Panc1 (cell line): Measurements from ENCODE around the gene TLK1. TPM values are rescaled to one million over a fixed set of nuclear protein-coding genes. Genes with fewer than 3 reads are reported as not detected.

Experiments
- ATAC-seq: fragments of 200-7000 bp; cut with Tn5 transposase; 2 replicates; pipeline ENCODE4 v1.9.1; 2020; ENCODE audit warnings: mild to moderate bottlenecking, moderate library complexity
- BruUV-seq: library from RNA; stranded (reverse); fragments of 400-500 nt; replicated peaks from 2 replicates; lab custom pipeline; 2021; lab: Mats Ljungman, UMichigan
- CTCF ChIA-PET: fragments of 300-600 bp; sonication (Branson Sonifier 250); formaldehyde crosslinking; loops from one replicate; lab custom pipeline; 2022; ENCODE audit warnings: antibody characterized with exemption; lab: Charles Lee
- POLR2A ChIA-PET: fragments of 300-600 bp; sonication (Branson Sonifier 250); formaldehyde crosslinking; loops from one replicate; lab custom pipeline; 2022; ENCODE audit warnings: antibody characterized with exemption; lab: Charles Lee
- DNase-seq: peaks from one replicate; pipeline ENCODE4 v3.0.0-alpha.2; 2010; ENCODE audit warnings: low read depth, low spot score
- H3K27ac ChIP-seq: 2 replicates; pipeline ENCODE4 v1.5.1; 2011; ENCODE audit warnings: mild to moderate bottlenecking, low read length, inconsistent platforms
- H3K27me3 ChIP-seq: fragments of 200-500 bp; sonication (Bioruptor generic); 2 replicates; pipeline ENCODE4 v1.6.0; 2014; ENCODE audit warnings: low read length, inconsistent platforms; ENCODE audit not compliant: control insufficient read depth, insufficient read depth
- H3K36me3 ChIP-seq: fragments of 200-500 bp; sonication (Bioruptor generic); 2 replicates; pipeline ENCODE4 v1.5.1; 2014; ENCODE audit warnings: inconsistent platforms, mild to moderate bottlenecking, low read length, moderate library complexity; ENCODE audit not compliant: control insufficient read depth, insufficient read depth
- H3K4me1 ChIP-seq: 2 replicates; pipeline ENCODE4 v1.5.1; 2011; ENCODE audit warnings: inconsistent platforms, mild to moderate bottlenecking, low read length, moderate library complexity; ENCODE audit not compliant: control insufficient read depth, insufficient read depth
- H3K4me3 ChIP-seq, 2 experiments: 2 replicates each; pipeline ENCODE4 v1.5.1; 2011 to 2012; ENCODE audit warnings: low read depth in 2 of 2, low read length in 2 of 2, mild to moderate bottlenecking in 2 of 2, inconsistent platforms in 1 of 2, moderate library complexity in 1 of 2
- H3K9me3 ChIP-seq: fragments of 200-500 bp; sonication (Bioruptor generic); 2 replicates; pipeline ENCODE4 v1.5.1; 2014; ENCODE audit warnings: low read depth, mild to moderate bottlenecking, inconsistent platforms, low read length, moderate library complexity; ENCODE audit not compliant: control insufficient read depth, insufficient read depth
- POLR2AphosphoS5 ChIP-seq: IDR thresholded peaks from 2 replicates; pipeline ENCODE4 v1.6.1; 2012; ENCODE audit warnings: mild to moderate bottlenecking, low read depth, low read length, moderate library complexity
- SIN3A ChIP-seq: IDR thresholded peaks from 2 replicates; pipeline ENCODE4 v1.6.1; 2012; ENCODE audit warnings: low read depth, mild to moderate bottlenecking, low read length, moderate library complexity, borderline replicate concordance; ENCODE audit not compliant: insufficient read depth
- TCF7L2 ChIP-seq: IDR thresholded peaks from 2 replicates; pipeline ENCODE4 v1.6.1; 2011; ENCODE audit warnings: mild to moderate bottlenecking, low read depth, low read length, inconsistent platforms
- in situ Hi-C: cut with HindIII; loops from 2 replicates; pipeline ENCODE4 v1.10.0; 2016; ENCODE audit warnings: low sequenced_read_pairs, low pct_unique_long_range_greater_than_20kb
- intact Hi-C: fragments of 100-400 bp; cut with micrococcal nuclease; formaldehyde crosslinking; loops from one replicate; pipeline ENCODE4 v1.10.0; 2022; ENCODE audit not compliant: unreplicated experiment
- total RNA-seq: library from RNA; stranded (reverse); gene quantifications from one replicate; pipeline ENCODE4 v1.2.1, GENCODE V29; 2021; ENCODE audit not compliant: unreplicated experiment
- TF ChIP-seq, protein P1 (sequence below), 2 experiments: IDR thresholded peaks; 2 replicates each; pipeline ENCODE4 v1.6.1; 2011 to 2012; ENCODE audit warnings: low read depth in 2 of 2, control low read depth in 1 of 2, low read length in 1 of 2, mild to moderate bottlenecking in 1 of 2, moderate library complexity in 1 of 2; ENCODE audit not compliant: insufficient read depth in 1 of 2
- TF ChIP-seq, protein P2 (sequence below): fragments of 450-650 bp; IDR thresholded peaks from 2 replicates; pipeline ENCODE4 v1.5.1; 2017; ENCODE audit warnings: mild to moderate bottlenecking

TLK1 gene
- total RNA-seq, 1 experiment from 2014 or later: 92.9 TPM

DNA sequence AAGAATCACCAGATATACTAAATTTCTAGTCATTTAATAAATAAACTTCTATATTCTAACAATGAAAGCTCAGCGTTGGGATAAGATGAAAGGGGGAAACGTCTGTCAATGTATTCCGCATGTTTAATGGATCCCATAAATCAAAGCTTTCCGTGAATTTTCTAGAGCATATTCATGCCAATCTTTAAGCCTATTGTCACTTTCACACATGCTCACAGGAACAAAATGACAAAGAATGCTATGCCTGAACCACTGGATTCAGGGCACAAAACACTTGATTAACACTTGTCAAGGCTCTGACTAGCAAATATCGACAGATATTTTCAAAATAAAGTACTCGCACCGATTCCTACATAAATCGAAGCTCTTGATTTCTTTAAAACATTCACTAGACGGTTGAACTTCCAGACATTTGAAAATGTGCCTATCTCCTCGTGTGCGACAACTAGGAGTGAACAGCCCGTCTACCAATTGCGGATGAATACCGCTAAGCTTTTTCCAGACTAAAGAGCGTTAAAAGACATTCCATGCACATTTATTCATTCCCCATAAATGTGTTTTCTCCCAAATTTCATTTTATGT, 1.8 kb downstream of the TLK1 start:
- no peak for ATAC-seq
- ChIA-PET POLR2A (interaction anchor here (0.5 kb wide), 1 partner anchor 27 kb away, joined by 3 read pairs; no protein-coding TSS in a partner anchor), CTCF (no interaction called here)
- intact Hi-C loops (loop anchor here (5.0 to 10.0 kb wide), 2 partner anchors 184 to 258 kb away; no protein-coding TSS in a partner anchor), in situ Hi-C loops (no loop called here)
- no peak for DNase-seq
- H3K27ac ChIP-seq: peak overlapping the region; percentile 86
- peak overlapping the region; percentile 86 to 99 for H3K4me3 ChIP-seq
- peaks cover 34% of the 10 kb centered on the region for H3K4me1 ChIP-seq
- no peaks in the 10 kb centered on the region for H3K27me3 ChIP-seq
- H3K36me3 ChIP-seq: no peaks in the 10 kb centered on the region; the same call in 1 of the 2 replicates
- H3K9me3 ChIP-seq: no peaks in the 10 kb centered on the region
- no TSS peak for BruUV-seq
- 0 out of 2 replicates have a peak, but pooled peaks have one; percentile 18 for TF ChIP-seq SIN3A
- TF ChIP-seq, protein P1, sequence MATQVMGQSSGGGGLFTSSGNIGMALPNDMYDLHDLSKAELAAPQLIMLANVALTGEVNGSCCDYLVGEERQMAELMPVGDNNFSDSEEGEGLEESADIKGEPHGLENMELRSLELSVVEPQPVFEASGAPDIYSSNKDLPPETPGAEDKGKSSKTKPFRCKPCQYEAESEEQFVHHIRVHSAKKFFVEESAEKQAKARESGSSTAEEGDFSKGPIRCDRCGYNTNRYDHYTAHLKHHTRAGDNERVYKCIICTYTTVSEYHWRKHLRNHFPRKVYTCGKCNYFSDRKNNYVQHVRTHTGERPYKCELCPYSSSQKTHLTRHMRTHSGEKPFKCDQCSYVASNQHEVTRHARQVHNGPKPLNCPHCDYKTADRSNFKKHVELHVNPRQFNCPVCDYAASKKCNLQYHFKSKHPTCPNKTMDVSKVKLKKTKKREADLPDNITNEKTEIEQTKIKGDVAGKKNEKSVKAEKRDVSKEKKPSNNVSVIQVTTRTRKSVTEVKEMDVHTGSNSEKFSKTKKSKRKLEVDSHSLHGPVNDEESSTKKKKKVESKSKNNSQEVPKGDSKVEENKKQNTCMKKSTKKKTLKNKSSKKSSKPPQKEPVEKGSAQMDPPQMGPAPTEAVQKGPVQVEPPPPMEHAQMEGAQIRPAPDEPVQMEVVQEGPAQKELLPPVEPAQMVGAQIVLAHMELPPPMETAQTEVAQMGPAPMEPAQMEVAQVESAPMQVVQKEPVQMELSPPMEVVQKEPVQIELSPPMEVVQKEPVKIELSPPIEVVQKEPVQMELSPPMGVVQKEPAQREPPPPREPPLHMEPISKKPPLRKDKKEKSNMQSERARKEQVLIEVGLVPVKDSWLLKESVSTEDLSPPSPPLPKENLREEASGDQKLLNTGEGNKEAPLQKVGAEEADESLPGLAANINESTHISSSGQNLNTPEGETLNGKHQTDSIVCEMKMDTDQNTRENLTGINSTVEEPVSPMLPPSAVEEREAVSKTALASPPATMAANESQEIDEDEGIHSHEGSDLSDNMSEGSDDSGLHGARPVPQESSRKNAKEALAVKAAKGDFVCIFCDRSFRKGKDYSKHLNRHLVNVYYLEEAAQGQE (IDR thresholded peaks at IDR 0.05; ENCODE audit: insufficient read depth in 1 of 2, low read depth in 2 of 2, low read length in 1 of 2): no peak
- TF ChIP-seq TCF7L2: 0 out of 2 replicates have a peak, but pooled peaks have one; percentile 20

DNA sequence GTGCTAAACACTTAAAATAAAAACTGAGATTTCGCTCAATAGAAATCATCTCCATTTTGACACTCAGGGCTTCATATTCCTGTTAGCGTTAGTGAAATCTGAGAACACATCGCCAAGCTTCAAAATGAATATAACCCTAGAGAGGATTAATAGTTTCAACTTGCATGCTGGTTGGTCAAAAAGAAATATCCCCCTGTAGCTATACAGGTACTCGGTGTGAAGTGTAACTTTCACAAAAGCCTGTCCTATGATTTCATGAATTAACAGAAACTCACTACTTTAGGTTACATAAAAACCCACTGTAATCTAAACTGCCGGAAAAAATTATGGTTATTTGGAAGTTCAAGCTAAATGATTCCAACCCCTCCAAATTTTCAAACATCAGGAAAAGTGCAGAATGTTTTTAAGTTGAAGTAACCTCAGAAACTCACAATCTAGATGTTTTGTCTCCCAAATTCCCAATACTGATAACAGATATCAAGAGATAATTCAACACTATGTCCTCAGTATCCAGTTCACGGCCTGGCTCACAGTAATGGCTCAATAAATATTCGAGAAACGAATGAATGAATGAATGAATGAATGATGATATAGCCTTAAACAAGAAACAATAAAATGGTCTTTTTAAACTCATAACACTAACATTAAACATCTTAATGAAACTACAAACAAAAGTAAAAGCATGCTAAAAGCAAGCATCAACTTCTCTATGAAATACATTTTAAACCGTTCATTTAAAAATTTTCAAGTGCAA, 2.5 kb downstream of the TLK1 start:
- peaks cover 39% of the 10 kb centered on the region for H3K4me1 ChIP-seq
- no peak for ATAC-seq
- TSS peak; percentile 51 for BruUV-seq
- no peak for DNase-seq
- ChIA-PET CTCF (no interaction called here), POLR2A (interaction anchor here (0.5 to 0.6 kb wide), 2 partner anchors 188 to 635 kb away, joined by 3 to 4 read pairs; no protein-coding TSS in a partner anchor)
- H3K27ac ChIP-seq: peak overlapping the region; percentile 86
- TF ChIP-seq, protein P1 (IDR thresholded peaks at IDR 0.05; ENCODE audit: insufficient read depth in 1 of 2, low read depth in 2 of 2, low read length in 1 of 2): no peak
- TF ChIP-seq TCF7L2 (no peak), POLR2AphosphoS5 (no peak), SIN3A (no peak)
- TF ChIP-seq, protein P2, sequence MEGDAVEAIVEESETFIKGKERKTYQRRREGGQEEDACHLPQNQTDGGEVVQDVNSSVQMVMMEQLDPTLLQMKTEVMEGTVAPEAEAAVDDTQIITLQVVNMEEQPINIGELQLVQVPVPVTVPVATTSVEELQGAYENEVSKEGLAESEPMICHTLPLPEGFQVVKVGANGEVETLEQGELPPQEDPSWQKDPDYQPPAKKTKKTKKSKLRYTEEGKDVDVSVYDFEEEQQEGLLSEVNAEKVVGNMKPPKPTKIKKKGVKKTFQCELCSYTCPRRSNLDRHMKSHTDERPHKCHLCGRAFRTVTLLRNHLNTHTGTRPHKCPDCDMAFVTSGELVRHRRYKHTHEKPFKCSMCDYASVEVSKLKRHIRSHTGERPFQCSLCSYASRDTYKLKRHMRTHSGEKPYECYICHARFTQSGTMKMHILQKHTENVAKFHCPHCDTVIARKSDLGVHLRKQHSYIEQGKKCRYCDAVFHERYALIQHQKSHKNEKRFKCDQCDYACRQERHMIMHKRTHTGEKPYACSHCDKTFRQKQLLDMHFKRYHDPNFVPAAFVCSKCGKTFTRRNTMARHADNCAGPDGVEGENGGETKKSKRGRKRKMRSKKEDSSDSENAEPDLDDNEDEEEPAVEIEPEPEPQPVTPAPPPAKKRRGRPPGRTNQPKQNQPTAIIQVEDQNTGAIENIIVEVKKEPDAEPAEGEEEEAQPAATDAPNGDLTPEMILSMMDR: no peak
- H3K9me3 ChIP-seq: no peaks in the 10 kb centered on the region
- intact Hi-C loops (loop anchor here (5.0 to 10.0 kb wide), 2 partner anchors 183 to 259 kb away; no protein-coding TSS in a partner anchor), in situ Hi-C loops (no loop called here)
- no peaks in the 10 kb centered on the region; the same call in 1 of the 2 replicates for H3K36me3 ChIP-seq
- no peaks in the 10 kb centered on the region for H3K27me3 ChIP-seq
- H3K4me3 ChIP-seq: peak overlapping the region; percentile 86 to 99; a peak in 3 of 4 replicates
